HCT116 (cell line): ENCODE measurements around the gene SEMA3E. TPM values are rescaled to one million over a fixed set of nuclear protein-coding genes. Genes with fewer than 3 reads are reported as not detected.

Experiments
- ATAC-seq: fragments of 200-7000 bp; cut with Tn5 transposase; 2 replicates; pipeline ENCODE4 v1.9.1; 2020; ENCODE audit warnings: mild to moderate bottlenecking, moderate library complexity
- BruUV-seq: library from RNA; stranded (reverse); fragments of 400-500 nt; replicated peaks from 2 replicates; lab custom pipeline; 2021; lab: Mats Ljungman, UMichigan
- CTCF ChIA-PET: fragments of 300-600 bp; sonication (Branson Sonifier 250); formaldehyde crosslinking; loops from one replicate; lab custom pipeline; 2021; ENCODE audit warnings: antibody characterized with exemption; lab: Charles Lee
- POLR2A ChIA-PET: fragments of 300-600, 350-600 bp; sonication (Branson Sonifier 250); formaldehyde crosslinking; loops from one replicate; lab custom pipeline; 2021; ENCODE audit warnings: antibody characterized with exemption; lab: Charles Lee
- RAD21 ChIA-PET, 2 experiments: fragments of 300-600 bp; sonication (Branson Sonifier 250); formaldehyde crosslinking; loops; one replicate each; lab custom pipeline; 2023; ENCODE audit warnings: low total read pairs in 2 of 2; ENCODE audit not compliant: uncharacterized antibody in 2 of 2, unreplicated experiment in 2 of 2, low non-redundant PET in 1 of 2; lab: Charles Lee
- DNase-seq: peaks from one replicate; pipeline ENCODE4 v3.0.0-alpha.2; 2010; ENCODE audit warnings: low read depth, low spot score
- H2AFZ ChIP-seq: fragments of 200-600 bp; shearing (Covaris generic), sonication (generic); 2 replicates; pipeline ENCODE4 v1.6.1; 2017; ENCODE audit warnings: low read depth, mixed run types, mixed read lengths, antibody characterized with exemption, low read length; ENCODE audit not compliant: poor library complexity, severe bottlenecking
- H3K27ac ChIP-seq: 2 replicates; pipeline ENCODE4 v1.5.1; 2012; ENCODE audit warnings: low read depth, low read length
- H3K27me3 ChIP-seq: fragments of 200-600 bp; sonication (generic); 2 replicates; pipeline ENCODE4 v1.6.1; 2016; ENCODE audit warnings: mixed run types, low read length, mixed read lengths; ENCODE audit not compliant: insufficient read depth
- H3K36me3 ChIP-seq, 2 experiments: fragments of 200-500 bp in 1 of 2; fragments of 200-600 bp in 1 of 2; sonication (Bioruptor generic) in 1 of 2; sonication (generic) in 1 of 2; 2 replicates each; pipeline versions ENCODE4 v1.5.1 to v1.6.1; 2014 to 2016; ENCODE audit warnings: low read length in 2 of 2, inconsistent platforms in 1 of 2, mixed read lengths in 1 of 2, mixed run types in 1 of 2; ENCODE audit not compliant: insufficient read depth in 2 of 2, control insufficient read depth in 1 of 2
- H3K4me1 ChIP-seq, 2 experiments: fragments of 200-600 bp in 1 of 2; sonication (generic) in 1 of 2; 2 replicates each; pipeline versions ENCODE4 v1.5.1 to v1.6.1; 2012 to 2017; ENCODE audit warnings: low read length in 2 of 2, inconsistent platforms in 1 of 2, mild to moderate bottlenecking in 1 of 2, mixed read lengths in 1 of 2, mixed run types in 1 of 2, moderate library complexity in 1 of 2; ENCODE audit not compliant: insufficient read depth in 2 of 2, control insufficient read depth in 1 of 2
- H3K4me2 ChIP-seq: fragments of 200-600 bp; sonication (generic); 2 replicates; pipeline ENCODE4 v1.6.1; 2017; ENCODE audit warnings: mixed run types, low read length, mixed read lengths
- H3K4me3 ChIP-seq, 2 experiments: fragments of 200-600 bp in 1 of 2; sonication (generic) in 1 of 2; replicated peaks in 1 of 2; 2 replicates each; pipeline ENCODE4 v1.5.1; 2011 to 2016; ENCODE audit warnings: low read length in 2 of 2, control low read depth in 1 of 2, low read depth in 1 of 2, mild to moderate bottlenecking in 1 of 2, mixed read lengths in 1 of 2, mixed run types in 1 of 2
- H3K79me2 ChIP-seq: fragments of 200-600 bp; sonication (generic); 2 replicates; pipeline ENCODE4 v1.6.1; 2017; ENCODE audit warnings: mild to moderate bottlenecking, mixed run types, low read length, moderate library complexity, mixed read lengths; ENCODE audit not compliant: insufficient read depth
- H3K9ac ChIP-seq: fragments of 200-600 bp; sonication (generic); 2 replicates; pipeline ENCODE4 v1.6.1; 2016; ENCODE audit warnings: low read length, mixed read lengths
- H3K9me2 ChIP-seq: fragments of 200-600 bp; sonication (generic), shearing (Covaris generic); 2 replicates; pipeline ENCODE4 v1.6.1; 2017; ENCODE audit warnings: mixed run types, mild to moderate bottlenecking, moderate library complexity; ENCODE audit not compliant: insufficient read depth
- H3K9me3 ChIP-seq, 2 experiments: fragments of 200-500 bp in 1 of 2; fragments of 200-600 bp in 1 of 2; sonication (Bioruptor generic) in 1 of 2; sonication (generic) in 1 of 2; 2 replicates each; pipeline ENCODE4 v1.6.1; 2014 to 2017; ENCODE audit warnings: low read length in 2 of 2, mixed read lengths in 2 of 2, inconsistent platforms in 1 of 2, low read depth in 1 of 2, mild to moderate bottlenecking in 1 of 2, mixed run types in 1 of 2, moderate library complexity in 1 of 2; ENCODE audit not compliant: control insufficient read depth in 1 of 2, insufficient read depth in 1 of 2
- H4K20me1 ChIP-seq: fragments of 200-600 bp; sonication (generic), shearing (Covaris generic); 2 replicates; pipeline ENCODE4 v1.6.1; 2017; ENCODE audit warnings: mixed run types, mild to moderate bottlenecking, moderate library complexity; ENCODE audit not compliant: insufficient read depth
- CBX3 ChIP-seq: IDR thresholded peaks from 2 replicates; pipeline ENCODE4 v1.6.1; 2012; ENCODE audit warnings: low read depth
- CEBPB ChIP-seq: IDR thresholded peaks from 2 replicates; pipeline ENCODE4 v1.6.1; 2012; ENCODE audit warnings: low read depth
- CTCF ChIP-seq, 3 experiments: fragments of 200-600 bp in 1 of 3; sonication (generic) in 1 of 3; IDR thresholded peaks in 2 of 3; conservative IDR thresholded peaks in 1 of 3; 2 replicates each; pipeline ENCODE4 v1.5.1; 2012 to 2017; ENCODE audit warnings: low read depth in 2 of 3, low read length in 2 of 3, antibody characterized with exemption in 1 of 3, borderline replicate concordance in 1 of 3, control low read depth in 1 of 3, mild to moderate bottlenecking in 1 of 3, mixed read lengths in 1 of 3, mixed run types in 1 of 3, moderate library complexity in 1 of 3; ENCODE audit not compliant: insufficient read depth in 1 of 3
- EGR1 ChIP-seq: IDR thresholded peaks from 2 replicates; pipeline ENCODE4 v1.6.1; 2012; ENCODE audit warnings: low read depth
- EZH2phosphoT487 ChIP-seq: fragments of 200-600 bp; IDR thresholded peaks from 2 replicates; pipeline ENCODE4 v1.6.1; 2018; ENCODE audit warnings: antibody characterized with exemption, borderline replicate concordance
- FOSL1 ChIP-seq: IDR thresholded peaks from 2 replicates; pipeline ENCODE4 v1.6.1; 2012; ENCODE audit warnings: low read depth
- JUND ChIP-seq: IDR thresholded peaks from 2 replicates; pipeline ENCODE4 v1.6.1; 2012
- POLR2A ChIP-seq: IDR thresholded peaks from 2 replicates; pipeline ENCODE4 v1.7.0; 2011; ENCODE audit warnings: borderline replicate concordance; ENCODE audit not compliant: insufficient read depth, insufficient read length; ENCODE audit errors: extremely low read depth
- POLR2AphosphoS5 ChIP-seq: IDR thresholded peaks from 2 replicates; pipeline ENCODE4 v1.6.1; 2011; ENCODE audit warnings: mild to moderate bottlenecking, low read depth, low read length, moderate library complexity
- RAD21 ChIP-seq: IDR thresholded peaks from 2 replicates; pipeline ENCODE4 v1.6.1; 2012; ENCODE audit warnings: low read depth, mild to moderate bottlenecking
- REST ChIP-seq: IDR thresholded peaks from 2 replicates; pipeline ENCODE4 v1.6.1; 2012; ENCODE audit warnings: low read depth
- SIN3A ChIP-seq: IDR thresholded peaks from 2 replicates; pipeline ENCODE4 v1.6.1; 2012; ENCODE audit warnings: low read depth
- SP1 ChIP-seq: IDR thresholded peaks from 2 replicates; pipeline ENCODE4 v1.6.1; 2012; ENCODE audit warnings: low read depth
- SRF ChIP-seq: IDR thresholded peaks from 2 replicates; pipeline ENCODE4 v1.6.1; 2012; ENCODE audit warnings: low read depth
- TCF7L2 ChIP-seq: IDR thresholded peaks from 2 replicates; pipeline ENCODE4 v1.7.0; 2011; ENCODE audit warnings: borderline replicate concordance, inconsistent platforms; ENCODE audit not compliant: insufficient read depth, insufficient read length; ENCODE audit errors: extremely low read depth
- ZFX ChIP-seq: fragments of 450-650 bp; IDR thresholded peaks from 2 replicates; pipeline ENCODE4 v1.6.1; 2017
- ZNF274 ChIP-seq: fragments of 200-500 bp; sonication (Bioruptor generic); IDR thresholded peaks from 2 replicates; pipeline ENCODE4 v1.6.1; 2014; ENCODE audit warnings: mild to moderate bottlenecking, low read depth, low read length, inconsistent platforms
- intact Hi-C: fragments of 100-400 bp; cut with micrococcal nuclease; formaldehyde crosslinking; loops from 2 replicates; pipeline ENCODE4 v1.10.0; 2022
- total RNA-seq: library from RNA; stranded (reverse); gene quantifications from one replicate; pipeline ENCODE4 v1.2.1, GENCODE V29; 2021; ENCODE audit not compliant: unreplicated experiment

SEMA3E gene
- total RNA-seq, 1 experiment from 2014 or later: 1.6 TPM

- DNase-seq (no peak), ATAC-seq (no peak)
- Histone ChIP-seq H4K20me1 (no peaks in the 10 kb centered on the region), H3K4me1 (no peaks in the 10 kb centered on the region), H3K27ac (no peak overlapping the region), H3K27me3 (no peaks in the 10 kb centered on the region), H3K9me2 (no peaks in the 10 kb centered on the region), H2AFZ (no peak overlapping the region), H3K9me3 (no peaks in the 10 kb centered on the region), H3K36me3 (no peaks in the 10 kb centered on the region), H3K79me2 (no peaks in the 10 kb centered on the region), H3K9ac (no peak overlapping the region), H3K4me3 (no peak overlapping the region), H3K4me2 (no peak overlapping the region)
- intact Hi-C loops: no loop called here
- POLR2A ChIA-PET: no interaction called here
- CTCF ChIA-PET: no interaction called here
- TF ChIP-seq SIN3A (no peak), FOSL1 (no peak), CBX3 (no peak), TCF7L2 (no peak), POLR2AphosphoS5 (no peak), POLR2A (no peak), ZFX (no peak), RAD21 (no peak), EZH2phosphoT487 (no peak), CEBPB (no peak), JUND (no peak)
- RAD21 ChIA-PET: no interaction called here
- BruUV-seq: no TSS peak
Measured at GRCh38 chr7:83581667-83582435, 67.1 kb downstream of the SEMA3E start.

GRCh38 chr7:83579740-83580139 lies 69.2 kb downstream of the SEMA3E start:
- no peaks in the 10 kb centered on the region for H4K20me1 ChIP-seq
- H3K9me3 ChIP-seq: no peaks in the 10 kb centered on the region
- no peak overlapping the region for H3K4me2 ChIP-seq
- POLR2A ChIA-PET: no interaction called here
- no peaks in the 10 kb centered on the region for H3K4me1 ChIP-seq
- intact Hi-C loops: no loop called here
- H3K27me3 ChIP-seq: no peaks in the 10 kb centered on the region
- no peaks in the 10 kb centered on the region for H3K79me2 ChIP-seq
- H3K9ac ChIP-seq: no peak overlapping the region
- no peak for DNase-seq
- H3K4me3 ChIP-seq: no peak overlapping the region
- RAD21 ChIA-PET: no interaction called here
- ATAC-seq: no peak
- CTCF ChIA-PET: no interaction called here
- no peak overlapping the region for H2AFZ ChIP-seq
- H3K27ac ChIP-seq: no peak overlapping the region
- H3K9me2 ChIP-seq: no peaks in the 10 kb centered on the region
- no peaks in the 10 kb centered on the region for H3K36me3 ChIP-seq
- no TSS peak for BruUV-seq
- no peak for TF ChIP-seq SP1
- TF ChIP-seq CTCF (IDR thresholded peaks at IDR 0.05 in 2 of 3, conservative IDR thresholded peaks at IDR 0.05 in 1 of 3; ENCODE audit: borderline replicate concordance in 1 of 3, insufficient read depth in 1 of 3, low read depth in 2 of 3, low read length in 2 of 3): no peak
- TF ChIP-seq RAD21: no peak
- no peak for TF ChIP-seq EGR1
- TF ChIP-seq CBX3: no peak
- TF ChIP-seq FOSL1: no peak
- no peak for TF ChIP-seq ZNF274
- TF ChIP-seq SRF: no peak
- no peak for TF ChIP-seq POLR2A
- TF ChIP-seq REST: no peak
